HG02642 (cell line): Measurements from ENCODE around the gene SATB2.

ENCODE experiments used
- ATAC-seq: cut with Tn5 transposase; IDR thresholded peaks from one replicate; pipeline ENCODE4 v1.9.1; 2021; ENCODE audit warnings: mild to moderate bottlenecking; ENCODE audit not compliant: unreplicated experiment, poor library complexity

SATB2 gene

GRCh38 chr2:199339891-199340605, 117.7 kb downstream of the SATB2 start:
- no peak for ATAC-seq

GRCh38 chr2:199336546-199336945, 121.2 kb downstream of the SATB2 start:
- ATAC-seq = no peak

- no peak for ATAC-seq
Observed at GRCh38 chr2:199335502-199335901, 122.2 kb downstream of the SATB2 start.

GRCh38 chr2:199329466-199329865, 128.3 kb downstream of the SATB2 start:
- no peak for ATAC-seq

GRCh38 chr2:199329031-199329430, 128.7 kb downstream of the SATB2 start:
- no peak for ATAC-seq

- ATAC-seq = no peak
Observed at GRCh38 chr2:199325881-199326280, 131.9 kb downstream of the SATB2 start.

DNA sequence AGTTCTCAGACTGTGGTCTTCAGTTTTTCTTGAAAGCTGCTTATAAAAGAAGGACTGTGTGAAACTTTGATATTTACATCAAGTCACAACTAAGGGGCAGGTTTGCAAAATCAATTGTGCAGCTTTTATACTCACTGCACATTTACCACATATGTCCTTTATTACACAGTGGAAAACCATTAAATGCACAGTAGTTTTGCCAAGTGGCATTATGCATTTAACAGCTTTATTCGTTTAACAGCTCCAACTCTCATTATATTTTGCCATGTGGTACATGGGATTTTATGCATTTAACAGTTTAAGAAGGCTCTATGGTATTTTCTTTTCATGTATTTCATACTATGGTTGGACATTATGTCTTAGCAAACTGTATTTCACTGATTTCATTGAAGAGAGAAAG, 135.6 kb downstream of the SATB2 start:
- no peak for ATAC-seq

- ATAC-seq = no peak
Observed at GRCh38 chr2:199317646-199318045, 140.1 kb downstream of the SATB2 start.

GRCh38 chr2:199316851-199317250, 140.9 kb downstream of the SATB2 start:
- ATAC-seq = no peak

- no peak for ATAC-seq
Observed at GRCh38 chr2:199315299-199316179, 142.2 kb downstream of the SATB2 start.

GRCh38 chr2:199312931-199313330, 144.8 kb downstream of the SATB2 start:
- no peak for ATAC-seq

DNA sequence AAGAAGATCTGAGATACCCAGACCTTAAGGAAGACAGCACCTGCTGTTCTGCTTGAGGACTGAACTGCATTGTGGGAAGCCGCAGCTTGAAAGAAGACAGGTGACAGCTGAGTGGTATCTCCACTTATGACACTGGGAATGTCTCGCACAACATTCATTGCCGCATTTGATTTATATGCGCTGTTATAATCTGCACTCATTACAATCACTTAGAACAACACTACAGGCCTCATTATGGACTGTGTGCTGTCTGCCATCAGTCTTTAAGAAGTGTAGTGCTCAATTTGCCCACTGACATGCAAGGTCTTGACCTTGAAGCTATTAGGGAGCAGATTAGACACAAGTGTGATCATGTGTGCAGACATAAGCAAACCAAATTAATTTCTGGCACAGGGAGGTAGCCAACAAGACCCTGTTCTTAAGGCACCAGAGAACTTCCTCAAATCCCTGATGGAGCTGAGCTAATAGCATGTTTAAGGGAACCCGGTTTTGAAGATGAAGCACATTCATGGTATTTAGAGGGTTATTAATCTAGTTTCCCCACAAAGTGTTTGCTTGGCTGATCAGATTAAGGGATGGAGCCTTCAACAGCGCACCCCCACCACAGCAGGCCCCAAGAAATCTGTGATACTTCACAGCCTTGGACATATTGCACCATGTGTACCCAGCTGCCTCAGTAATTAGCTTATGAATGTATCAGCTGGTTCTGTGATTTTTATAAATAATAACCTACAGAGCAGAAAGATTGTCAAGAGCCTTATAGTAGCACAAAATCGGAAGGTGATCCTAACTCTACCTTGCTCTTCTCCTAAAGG, 146.8 kb downstream of the SATB2 start:
- no peak for ATAC-seq

DNA sequence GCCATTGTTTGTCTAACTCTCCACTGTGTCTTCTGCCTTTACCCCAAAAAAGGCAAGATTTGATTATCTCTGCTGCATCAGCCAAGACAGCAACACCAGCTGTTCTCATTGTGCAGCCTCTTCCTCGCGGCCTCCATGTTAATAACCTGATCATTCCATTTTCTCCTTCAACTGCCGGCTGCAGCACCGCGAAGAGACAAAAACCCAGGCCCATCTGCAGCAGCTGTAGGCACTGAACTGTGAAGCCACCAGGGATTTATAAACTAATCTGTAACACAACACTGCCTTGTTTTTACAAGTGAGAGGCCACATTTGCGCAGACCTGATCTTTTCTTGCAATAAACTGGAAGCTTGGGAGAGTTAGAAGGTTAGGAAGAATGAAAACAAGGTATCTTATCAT, 147.8 kb downstream of the SATB2 start:
- ATAC-seq = no peak

GRCh38 chr2:199309411-199309810, 148.3 kb downstream of the SATB2 start:
- no peak for ATAC-seq

DNA sequence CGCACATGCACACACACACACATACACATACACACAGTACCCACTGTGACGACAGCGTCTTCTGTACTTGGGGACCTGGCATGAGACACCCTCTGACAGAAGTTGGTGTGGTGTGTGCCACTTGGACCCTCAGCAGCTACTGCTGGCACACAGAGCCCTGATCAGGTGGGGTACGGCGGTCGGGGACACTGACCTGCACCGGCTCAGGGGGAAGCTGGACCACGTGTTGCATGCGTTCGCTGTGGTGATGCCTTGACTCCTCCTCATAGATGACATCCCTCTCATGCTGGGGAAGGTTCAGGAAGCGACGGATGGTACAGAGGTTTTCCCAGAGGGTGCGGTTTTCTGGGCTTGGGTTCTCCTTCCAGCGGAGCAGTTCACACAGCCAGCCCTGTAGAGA, 149.2 kb downstream of the SATB2 start:
- no peak for ATAC-seq

GRCh38 chr2:199307461-199307860, 150.3 kb downstream of the SATB2 start:
- ATAC-seq = no peak

GRCh38 chr2:199306116-199306515, 151.6 kb downstream of the SATB2 start:
- no peak for ATAC-seq

- ATAC-seq = no peak
Observed at GRCh38 chr2:199303728-199304177, 154.0 kb downstream of the SATB2 start.

- no peak for ATAC-seq
Observed at GRCh38 chr2:199302851-199303250, 154.9 kb downstream of the SATB2 start.

DNA sequence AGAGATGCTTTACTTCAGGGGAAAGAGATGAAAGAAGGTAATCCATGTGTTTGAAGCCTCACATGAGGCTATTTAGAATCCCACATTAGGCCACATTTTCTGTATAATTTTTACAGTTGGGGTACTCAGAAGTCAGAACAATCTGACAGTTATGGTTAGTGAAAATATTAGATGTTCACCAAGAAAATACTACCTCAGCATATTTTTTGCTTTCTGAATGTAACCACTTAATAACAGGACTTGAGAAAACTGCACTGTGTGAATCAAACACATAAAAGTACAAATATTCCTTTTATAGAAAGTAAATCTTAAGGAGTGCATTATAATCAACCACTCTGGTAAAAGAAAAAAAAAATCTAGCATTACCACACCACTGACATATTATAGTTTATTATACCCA, 169.3 kb downstream of the SATB2 start:
- no peak for ATAC-seq

DNA sequence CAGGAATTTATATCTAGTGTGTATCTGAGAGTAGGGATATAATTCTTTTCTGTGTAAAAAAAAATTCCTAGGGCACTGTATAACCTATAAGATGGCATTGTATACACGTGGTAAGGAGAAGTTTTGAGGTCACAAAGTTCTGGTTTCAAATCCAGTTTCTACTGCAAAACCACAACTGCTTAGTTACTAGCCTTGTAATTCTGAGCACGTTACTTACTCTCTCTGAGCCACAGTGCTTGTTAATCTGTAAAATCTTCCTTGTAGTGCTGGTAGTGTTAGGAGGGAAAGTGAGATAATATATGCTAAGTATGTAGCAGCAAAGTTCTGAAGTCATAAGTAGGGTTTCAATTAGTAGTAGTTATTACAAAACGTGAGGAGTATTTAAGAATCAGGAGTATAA, 175.4 kb downstream of the SATB2 start:
- no peak for ATAC-seq
